Keratinocyte (primary cell): ENCODE results near the gene CNNM4.

ENCODE experiments used
- CTCF ChIP-seq, 3 experiments: IDR thresholded peaks in 1 of 3; conservative IDR thresholded peaks in 1 of 3; optimal IDR thresholded peaks in 1 of 3; 2 replicates in 2 of 3; 3 replicates in 1 of 3; pipeline versions ENCODE3 to v1.5.1; 2011; ENCODE audit warnings: low read length in 3 of 3, mild to moderate bottlenecking in 3 of 3, moderate library complexity in 2 of 3, control low read depth in 1 of 3, inconsistent platforms in 1 of 3; ENCODE audit not compliant: insufficient read depth in 2 of 3; ENCODE audit errors: extremely low read depth in 1 of 3
- EZH2 ChIP-seq: IDR thresholded peaks from one replicate; pipeline ENCODE4 v1.6.1; 2012; ENCODE audit warnings: inconsistent platforms, mild to moderate bottlenecking, low read length, moderate library complexity

GRCh38 chr2:96760986-96761832 is 507 bp downstream of the CNNM4 start:
- TF ChIP-seq CTCF (optimal IDR thresholded peaks at IDR 0.05 in 1 of 3, IDR thresholded peaks at IDR 0.05 in 1 of 3, conservative IDR thresholded peaks at IDR 0.05 in 1 of 3; ENCODE audit: extremely low read depth in 1 of 3, insufficient read depth in 2 of 3, low read length in 3 of 3) (peak in 1 of 3 experiments; percentile 47), EZH2 (no peak)
